Right kidney (tissue), 1 donor: ENCODE data around the gene SBSN.

Experiments
- DNase-seq: peaks from one replicate; pipeline ENCODE4 v3.0.0-alpha.2; 2016

SBSN gene

GRCh38 chr19:35554076-35554475, 26.0 kb upstream of the SBSN start:
- no peak for DNase-seq

GRCh38 chr19:35553385-35554000, 25.4 kb upstream of the SBSN start:
- no peak for DNase-seq

- DNase-seq: no peak
These were observed 24.6 kb upstream of the SBSN start for GRCh38 chr19:35552534-35553384.

GRCh38 chr19:35551091-35551810, 23.1 kb upstream of the SBSN start:
- DNase-seq: no peak

- DNase-seq: no peak
These were observed 21.9 kb upstream of the SBSN start for GRCh38 chr19:35549879-35550523.

- DNase-seq: peak; percentile 48
These were observed 21.2 kb upstream of the SBSN start for GRCh38 chr19:35549174-35549788.

GRCh38 chr19:35546532-35546931, 18.4 kb upstream of the SBSN start:
- DNase-seq: no peak

- DNase-seq: no peak
These were observed 17.8 kb upstream of the SBSN start for GRCh38 chr19:35545855-35546381.

- DNase-seq: peak; percentile 90
These were observed 17.1 kb upstream of the SBSN start, which contains the start of gene TMEM147 for GRCh38 chr19:35545001-35545854. Gene TMEM147 (plus strand): TSS chr19:35545626. CDS start chr19:35545740, 114 bp downstream.

- no peak for DNase-seq
These were observed 16.1 kb upstream of the SBSN start for GRCh38 chr19:35544110-35544802.

GRCh38 chr19:35543280-35544109, 15.4 kb upstream of the SBSN start:
- DNase-seq: no peak

GRCh38 chr19:35542209-35542608, 14.1 kb upstream of the SBSN start:
- no peak for DNase-seq

- no peak for DNase-seq
These were observed 12.3 kb upstream of the SBSN start for GRCh38 chr19:35540356-35540927.

GRCh38 chr19:35539850-35540249, 11.7 kb upstream of the SBSN start:
- DNase-seq: no peak

GRCh38 chr19:35539314-35539713, 11.2 kb upstream of the SBSN start:
- no peak for DNase-seq

- DNase-seq: no peak
These were observed 6.8 kb upstream of the SBSN start for GRCh38 chr19:35534803-35535480.

GRCh38 chr19:35533822-35534392, 5.8 kb upstream of the SBSN start:
- no peak for DNase-seq
